GM19324 (cell line): ENCODE results near the gene SUPT6H.

Experiments used
- ATAC-seq: cut with Tn5 transposase; IDR thresholded peaks from one replicate; pipeline ENCODE4 v1.9.1; 2021; ENCODE audit warnings: mild to moderate bottlenecking, moderate library complexity; ENCODE audit not compliant: unreplicated experiment, low FRiP score

SUPT6H gene

GRCh38 chr17:28661635-28662526 is at the start of gene SUPT6H, which contains the start of gene SDF2:
Gene SUPT6H, plus strand, starts transcription at chr17:28662205. Its CDS starts 11,197 bp downstream, at chr17:28673402.
Gene SDF2, minus strand, starts transcription at chr17:28661906. Its CDS starts 30 bp downstream, at chr17:28661876.
- ATAC-seq, result peak; percentile 91

- ATAC-seq, result no peak
Observed at GRCh38 chr17:28612531-28612930, 49.5 kb upstream of the SUPT6H start.

DNA sequence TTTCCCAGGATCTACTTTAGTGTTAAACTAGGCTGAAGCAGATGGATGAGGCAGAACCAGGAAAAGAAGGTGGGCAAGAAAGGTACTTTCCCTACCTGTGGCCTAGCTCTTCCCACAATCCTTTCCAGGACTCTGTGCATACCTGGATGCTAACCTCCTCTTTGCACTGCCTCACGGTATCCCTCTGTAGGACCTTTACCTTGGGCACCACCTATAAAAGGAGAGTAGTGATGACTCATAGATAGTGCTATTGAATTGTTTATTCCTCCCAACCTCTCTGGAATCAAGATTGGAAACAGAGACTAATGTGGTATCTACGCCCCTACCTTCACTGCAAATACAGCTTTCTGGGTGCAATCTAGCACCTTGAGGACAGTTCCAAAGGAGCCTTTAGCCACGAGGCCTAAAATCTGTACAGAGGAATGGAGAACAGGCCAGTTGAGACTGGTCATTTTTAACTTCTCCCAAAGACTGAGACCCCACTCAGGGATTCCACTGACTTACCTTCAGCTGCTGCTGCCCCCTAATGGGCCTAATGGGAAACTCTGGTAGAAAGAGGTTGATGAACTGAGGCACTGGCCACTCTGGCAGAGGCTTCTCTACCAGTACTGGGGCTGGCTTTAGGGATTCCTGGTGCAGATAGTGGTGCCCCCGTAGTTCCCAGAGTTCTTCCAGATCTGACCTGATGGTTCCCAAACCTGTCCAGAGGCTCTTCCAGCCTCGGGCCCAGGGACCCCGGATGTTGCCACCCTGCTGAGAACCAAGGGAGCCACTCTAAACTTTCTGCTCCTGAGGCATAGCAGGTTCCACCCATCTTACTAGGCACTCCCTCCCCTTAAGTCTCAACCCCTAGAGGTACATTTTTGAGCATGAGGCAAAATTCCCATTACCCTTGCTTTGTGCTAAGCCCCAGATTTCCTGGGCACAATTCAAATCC is 48.8 kb upstream of the SUPT6H start:
- ATAC-seq, result no peak

GRCh38 chr17:28613931-28614381 is 48.0 kb upstream of the SUPT6H start, which contains the start of gene RSKR:
Gene RSKR, minus strand, starts transcription at chr17:28614185. Its CDS starts 24 bp downstream, at chr17:28614161.
- ATAC-seq, result no peak

DNA sequence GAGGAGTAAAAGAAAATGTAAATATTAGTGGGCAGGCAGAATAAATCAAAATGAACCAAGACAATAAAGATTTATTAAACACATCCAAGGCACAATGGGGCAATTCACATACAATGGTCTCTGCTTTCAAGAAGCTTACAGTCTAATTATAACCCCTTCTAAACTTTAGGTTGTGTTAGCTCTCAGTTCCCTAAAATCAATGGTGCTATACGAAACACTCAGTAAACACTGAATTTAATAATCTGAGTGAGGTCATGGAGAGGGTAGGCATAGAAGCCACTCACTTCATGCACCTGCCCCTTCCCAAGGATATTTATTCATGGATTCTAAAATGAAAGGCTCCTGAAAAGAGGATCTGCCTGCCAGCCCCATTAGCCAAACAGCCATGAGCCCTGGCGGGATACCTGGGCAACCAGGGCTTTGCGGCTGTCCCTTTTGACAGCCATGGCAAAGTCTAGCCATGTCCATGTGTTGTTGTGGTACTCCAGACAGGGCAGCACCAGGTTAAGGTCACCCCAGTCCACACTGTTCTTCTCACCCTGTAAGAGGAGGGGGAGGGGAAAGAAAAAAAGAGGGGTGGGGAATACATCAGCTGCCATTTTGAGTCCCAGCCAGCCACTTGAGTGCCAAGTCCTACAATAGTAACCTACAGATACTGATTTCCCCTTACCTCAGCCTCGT is 46.6 kb upstream of the SUPT6H start:
- ATAC-seq, result no peak

- ATAC-seq, result no peak
Observed at GRCh38 chr17:28616281-28616680, 45.7 kb upstream of the SUPT6H start.

- ATAC-seq, result no peak
Observed at GRCh38 chr17:28618464-28618863, 43.5 kb upstream of the SUPT6H start.

DNA sequence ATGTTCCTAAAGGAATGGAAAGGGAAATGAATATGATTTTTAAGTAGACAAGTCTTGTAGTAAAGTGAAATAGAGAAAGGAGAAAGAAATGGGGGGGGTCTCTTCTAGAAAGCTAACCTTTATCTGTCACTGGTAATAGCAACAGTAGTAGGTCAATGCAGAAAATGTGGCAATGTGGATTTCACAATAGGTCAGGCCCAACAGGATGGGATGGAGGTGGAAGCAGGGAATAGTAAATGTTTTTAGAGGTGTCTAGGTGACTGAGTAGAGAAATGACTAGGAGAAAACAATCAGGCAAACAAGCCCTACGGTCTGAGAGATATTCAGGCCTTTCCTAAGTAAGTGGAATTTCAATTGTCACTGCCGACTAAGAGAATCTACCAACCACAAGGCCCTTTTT is 42.0 kb upstream of the SUPT6H start:
- no peak for ATAC-seq

GRCh38 chr17:28622186-28622585 is 39.8 kb upstream of the SUPT6H start:
- ATAC-seq, result no peak

DNA sequence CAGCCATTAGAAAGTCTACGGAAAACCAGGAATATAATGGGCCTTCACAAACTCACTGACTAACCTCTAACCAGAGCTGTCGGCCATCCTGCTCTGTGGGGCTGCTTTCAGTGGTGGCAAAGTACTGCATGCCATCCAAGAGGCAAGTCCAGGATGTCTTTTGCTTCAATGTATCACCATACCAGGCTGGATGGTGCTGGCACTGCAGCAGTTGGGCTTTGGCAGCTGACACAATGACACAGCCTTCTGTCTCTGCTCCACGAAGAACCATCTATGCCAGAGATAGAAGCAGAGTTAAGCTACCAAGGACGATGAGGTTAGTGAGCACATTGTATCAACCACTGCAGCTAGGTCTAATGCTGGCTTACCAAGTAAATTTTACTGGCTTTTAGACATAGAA is 38.3 kb upstream of the SUPT6H start:
- ATAC-seq, result no peak

DNA sequence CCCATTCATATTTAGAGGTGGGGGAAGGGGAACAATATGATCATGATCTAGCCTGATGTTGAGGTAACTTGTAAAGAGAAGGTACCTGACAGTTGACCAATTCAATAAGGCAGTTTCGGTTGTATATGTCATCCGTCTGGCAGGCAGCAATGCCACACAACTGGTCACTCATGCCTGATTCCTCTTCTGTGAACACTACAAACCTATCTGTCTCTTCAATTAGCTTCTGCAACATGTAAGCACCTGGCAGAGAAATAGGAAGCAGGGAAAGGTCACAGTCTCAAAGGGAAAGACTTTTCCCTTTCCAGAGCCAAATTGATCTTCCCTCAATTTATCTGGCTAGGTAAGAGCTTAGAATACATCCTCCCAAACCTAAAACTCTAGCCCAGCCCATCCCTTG is 37.9 kb upstream of the SUPT6H start:
- ATAC-seq, result no peak

- no peak for ATAC-seq
Observed at GRCh38 chr17:28626818-28627217, 35.2 kb upstream of the SUPT6H start.

DNA sequence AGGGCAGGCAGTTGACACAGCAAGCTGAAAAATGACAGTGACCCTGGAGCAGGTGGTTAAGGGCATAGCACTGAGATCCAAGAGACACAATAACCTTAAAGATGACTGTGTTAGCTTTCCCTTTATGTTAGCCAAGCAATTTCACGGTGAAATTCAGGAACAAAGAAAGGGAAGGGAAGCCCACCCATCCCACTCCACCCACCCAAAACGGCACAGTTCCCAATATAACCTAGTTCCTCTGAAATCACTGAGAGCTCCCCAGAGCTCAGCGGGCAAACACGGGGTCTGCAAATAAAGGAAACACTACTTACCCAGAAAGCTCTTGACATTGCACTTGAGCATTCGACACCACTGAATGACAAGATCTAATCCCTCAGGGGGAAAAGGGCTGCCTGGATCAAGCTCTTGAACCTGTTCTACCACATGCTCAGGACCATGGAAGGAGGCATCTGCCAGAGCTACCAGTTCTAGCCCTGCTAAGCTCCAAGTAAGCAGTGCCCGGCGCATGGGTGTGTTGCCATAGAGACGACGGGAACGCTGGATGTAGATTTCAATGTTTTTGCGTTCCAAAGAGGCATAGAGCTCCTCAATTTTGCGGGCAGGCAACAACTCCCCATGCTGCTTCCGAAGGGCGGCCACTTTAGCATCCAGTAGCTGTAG is 27.7 kb upstream of the SUPT6H start:
- no peak for ATAC-seq

GRCh38 chr17:28635506-28635905 is 26.5 kb upstream of the SUPT6H start:
- ATAC-seq, result no peak

DNA sequence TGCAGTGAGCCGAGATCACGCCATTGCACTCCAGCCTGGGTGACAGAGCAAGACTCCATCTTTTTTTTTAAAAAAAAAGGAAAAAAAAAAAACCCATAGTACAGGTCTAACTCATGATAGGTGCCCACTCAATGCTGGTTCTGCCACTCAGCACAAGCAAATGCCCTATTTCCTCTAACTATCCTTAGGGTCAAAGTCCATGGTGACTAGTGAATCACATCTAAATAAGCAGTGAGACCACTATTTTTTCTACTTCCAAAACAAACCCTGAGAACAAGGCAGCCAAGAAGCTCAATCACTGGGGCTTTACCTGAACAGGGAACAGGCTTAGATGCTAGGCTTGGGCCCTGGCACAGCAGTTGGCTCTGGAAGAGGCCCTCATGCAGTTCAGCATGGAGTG is 20.4 kb upstream of the SUPT6H start:
- no peak for ATAC-seq

DNA sequence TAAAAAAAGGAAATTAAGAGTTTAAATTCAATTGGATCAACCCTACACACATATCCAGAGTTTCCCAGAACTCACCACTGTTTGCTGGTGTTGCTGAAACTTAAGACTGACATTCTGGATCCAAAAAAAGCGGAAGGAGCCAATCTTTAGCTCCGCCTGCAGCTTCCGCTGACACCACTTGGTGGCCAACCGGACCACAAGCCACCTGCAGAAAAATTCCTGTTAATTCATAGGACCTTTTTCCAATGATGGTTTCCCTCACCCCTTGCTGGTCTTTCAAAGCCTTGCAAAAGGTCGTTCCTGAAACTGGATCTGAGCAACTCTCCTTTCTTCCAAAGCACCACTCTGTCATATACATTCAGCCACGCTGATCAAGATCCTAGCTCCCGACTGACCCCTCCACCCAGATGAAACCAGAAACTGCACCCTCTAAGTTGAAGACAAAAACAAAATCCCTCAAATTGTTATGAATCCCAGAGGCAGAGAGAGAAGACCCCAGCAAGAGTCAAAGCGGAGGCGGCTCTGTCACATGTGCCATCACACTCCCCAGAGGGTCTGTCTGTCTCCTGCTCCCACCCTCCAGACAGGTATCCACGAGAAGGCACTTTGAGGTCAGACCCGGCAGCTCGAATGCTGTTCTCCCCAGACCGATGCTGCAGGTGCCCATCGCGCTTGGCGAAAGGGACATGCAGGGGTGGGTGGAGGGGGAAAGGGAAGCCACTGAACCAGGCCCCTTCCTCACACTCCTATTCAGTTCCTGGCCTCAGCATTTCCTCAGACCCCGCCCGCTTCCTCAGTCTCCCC is 17.8 kb upstream of the SUPT6H start:
- no peak for ATAC-seq

GRCh38 chr17:28644787-28645575 is 17.0 kb upstream of the SUPT6H start, which contains the start of gene BLTP2:
Gene BLTP2, minus strand, starts transcription at chr17:28645158. Its CDS starts 102 bp downstream, at chr17:28645056.
- ATAC-seq, result peak; percentile 92

- ATAC-seq, result no peak
Observed at GRCh38 chr17:28645576-28645939, 16.4 kb upstream of the SUPT6H start.
